HG03097 (cell line): ENCODE results near the gene LMNTD2.

Source experiments
- ATAC-seq: cut with Tn5 transposase; IDR thresholded peaks from one replicate; pipeline ENCODE4 v1.9.1; 2021; ENCODE audit not compliant: unreplicated experiment, low FRiP score

Gene LMNTD2

GRCh38 chr11:535519-536454, 24.8 kb downstream of the LMNTD2 start, which contains the start of gene HRAS:
TSS of gene HRAS (minus strand) at chr11:535576.
- ATAC-seq = peak; percentile 75

- no peak for ATAC-seq
Measured at GRCh38 chr11:535210-535518, 25.4 kb downstream of the LMNTD2 start.

DNA sequence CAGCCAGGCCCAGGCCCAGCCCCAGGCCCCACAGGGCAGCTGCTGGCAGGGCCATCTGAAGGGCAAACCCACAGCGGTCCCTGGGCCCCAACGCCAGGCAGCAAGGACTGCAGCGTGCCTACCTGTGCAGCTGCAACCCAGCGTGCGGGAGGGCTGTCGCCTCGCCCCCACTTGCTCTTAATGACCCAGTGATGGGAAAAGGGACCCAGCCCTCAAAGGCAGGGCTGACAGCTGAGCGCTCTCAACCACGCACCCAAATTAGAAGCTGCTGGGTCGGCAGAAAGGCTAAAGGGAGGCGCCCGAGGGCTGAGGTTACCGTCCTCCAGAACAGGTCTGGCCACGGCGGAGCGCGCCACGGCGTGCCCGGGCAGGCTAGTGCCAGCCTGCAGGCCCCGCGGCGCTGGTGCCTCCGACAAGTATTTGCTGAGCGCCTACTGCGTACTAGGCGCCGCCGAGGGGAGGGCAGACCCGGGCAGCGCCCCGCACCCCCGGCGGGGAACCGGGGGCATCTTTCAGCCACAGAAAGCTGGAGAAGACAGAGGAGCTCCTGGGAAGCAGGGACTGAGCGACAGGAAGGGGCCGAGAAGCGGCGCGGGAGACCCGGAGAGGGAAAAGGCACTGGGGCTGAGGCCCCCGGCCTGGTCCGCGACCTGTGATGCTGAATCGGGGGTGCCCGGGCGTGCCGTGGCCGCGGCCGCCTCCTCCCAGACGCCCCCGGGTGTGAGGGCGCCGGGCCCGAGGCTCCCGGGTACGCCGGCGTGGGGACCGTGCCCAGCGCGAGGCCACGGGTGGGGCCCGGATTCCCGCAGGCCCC, 25.9 kb downstream of the LMNTD2 start:
- ATAC-seq = no peak

- no peak for ATAC-seq
Measured at GRCh38 chr11:533586-534395, 26.7 kb downstream of the LMNTD2 start.

DNA sequence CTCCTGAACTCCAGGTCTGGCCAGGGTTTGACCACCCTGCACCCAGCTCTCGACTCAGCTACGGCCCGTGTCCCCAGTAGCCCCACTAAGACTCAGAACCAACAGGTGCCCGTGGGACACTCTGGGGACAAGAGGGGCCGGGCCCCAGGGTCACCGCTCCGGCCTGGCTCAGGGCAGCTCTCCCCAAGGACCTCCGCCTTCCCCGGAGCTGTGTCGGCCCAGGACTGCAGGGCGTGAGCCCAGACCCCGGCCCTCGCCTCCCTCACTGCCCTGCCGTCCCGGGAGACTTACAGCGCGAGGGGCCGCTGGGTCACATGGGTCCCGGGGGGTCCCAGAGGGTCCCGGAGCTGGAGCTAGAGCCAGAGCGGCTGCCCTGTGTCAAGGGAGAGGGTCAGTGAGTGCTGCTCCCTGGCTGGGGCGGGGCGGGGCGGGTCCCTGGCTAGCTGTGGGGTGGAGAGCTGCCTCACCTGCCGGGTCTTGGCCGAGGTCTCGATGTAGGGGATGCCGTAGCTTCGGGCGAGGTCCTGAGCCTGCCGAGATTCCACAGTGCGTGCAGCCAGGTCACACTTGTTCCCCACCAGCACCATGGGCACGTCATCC, 27.5 kb downstream of the LMNTD2 start:
- no peak for ATAC-seq

DNA sequence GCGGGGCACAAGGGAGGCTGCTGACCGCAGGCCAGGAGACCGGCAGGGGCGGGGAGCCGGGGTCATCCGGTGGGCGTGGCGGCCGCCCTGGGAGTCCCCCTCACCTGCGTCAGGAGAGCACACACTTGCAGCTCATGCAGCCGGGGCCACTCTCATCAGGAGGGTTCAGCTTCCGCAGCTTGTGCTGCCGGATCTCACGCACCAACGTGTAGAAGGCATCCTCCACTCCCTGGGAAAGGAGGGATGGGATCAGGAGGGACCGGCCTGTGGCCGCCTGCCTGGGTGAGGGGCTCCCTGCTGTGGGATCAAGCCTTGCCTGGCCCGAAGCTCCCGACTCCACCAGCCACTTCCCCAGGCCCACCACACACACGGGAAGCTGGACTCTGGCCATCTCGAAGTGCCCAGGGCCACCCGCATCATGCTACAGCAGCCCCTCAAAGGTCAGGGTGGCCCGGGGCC, 28.0 kb downstream of the LMNTD2 start:
- no peak for ATAC-seq

DNA sequence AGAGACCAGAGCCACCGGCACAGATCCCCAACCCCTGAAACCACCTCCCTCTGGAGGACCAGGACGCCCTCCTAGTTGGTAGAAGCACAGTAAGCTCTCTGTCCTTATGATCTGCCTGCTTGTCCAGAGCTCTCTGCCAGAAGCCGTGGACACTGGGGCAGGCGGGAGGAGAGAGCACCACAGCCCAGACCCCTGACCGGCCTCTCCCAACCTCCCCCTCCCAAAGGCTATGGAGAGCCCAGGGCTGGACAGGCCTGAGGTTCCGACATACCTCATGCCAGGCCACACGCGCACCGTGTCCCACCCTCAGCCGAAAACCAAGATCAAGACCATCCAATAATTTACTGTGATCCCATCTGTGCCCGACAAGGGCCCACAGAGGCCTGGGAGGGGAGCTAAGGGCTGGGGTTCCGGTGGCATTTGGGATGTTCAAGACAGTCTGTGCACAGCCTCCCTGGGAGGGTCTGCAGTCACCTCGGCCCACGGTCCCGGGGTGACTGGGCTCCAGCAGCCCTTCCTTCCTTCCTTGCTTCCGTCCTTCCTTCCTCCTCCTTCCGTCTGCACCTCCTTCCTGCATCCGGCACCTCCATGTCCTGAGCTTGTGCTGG, 28.5 kb downstream of the LMNTD2 start:
- ATAC-seq = no peak

GRCh38 chr11:530960-531831, 29.3 kb downstream of the LMNTD2 start:
- ATAC-seq = no peak

GRCh38 chr11:529728-530411, 30.7 kb downstream of the LMNTD2 start:
- no peak for ATAC-seq

DNA sequence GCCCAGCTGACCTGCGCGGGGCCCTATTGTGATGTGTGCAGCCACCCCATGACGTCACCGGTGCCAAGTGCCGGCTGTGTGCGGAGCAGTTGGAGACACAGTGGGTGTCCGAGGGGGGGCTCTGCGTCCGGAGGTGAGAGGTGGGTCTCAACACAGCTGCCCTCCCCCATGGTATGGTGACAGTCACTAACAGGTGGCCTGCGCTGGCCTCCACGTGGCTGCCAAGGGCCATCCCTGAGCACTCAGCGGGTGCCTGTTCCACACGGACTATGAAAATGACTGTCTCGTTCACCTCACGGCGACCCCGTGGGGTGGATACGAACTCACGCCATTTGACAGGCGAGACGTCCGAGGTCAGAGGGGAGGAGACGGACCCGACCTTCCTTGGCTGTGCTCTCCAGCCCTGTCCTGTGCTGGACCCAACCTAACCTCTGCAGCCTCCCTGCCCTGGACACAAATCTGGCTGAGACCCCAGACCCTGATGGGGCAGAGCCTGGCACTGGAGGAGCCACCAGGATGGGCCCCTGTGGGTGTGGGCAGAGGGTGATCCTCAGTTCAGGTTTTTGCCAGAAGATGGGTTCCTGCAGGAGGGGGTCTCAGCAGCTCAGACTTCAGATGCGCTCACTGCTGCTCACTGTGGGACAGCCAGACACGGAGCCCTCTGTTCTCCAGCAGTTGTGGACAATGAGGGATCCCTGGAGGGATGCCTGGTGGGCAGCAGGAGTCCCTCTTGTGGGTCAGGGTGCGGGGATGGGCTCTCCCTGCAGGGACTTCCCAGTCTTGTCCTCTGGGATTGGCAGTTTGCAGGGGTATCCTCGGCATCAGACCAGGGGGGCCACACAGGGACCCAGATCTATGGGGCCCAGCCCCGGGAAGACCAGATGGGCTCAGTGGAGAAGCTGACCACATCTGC, 31.5 kb downstream of the LMNTD2 start:
- no peak for ATAC-seq

GRCh38 chr11:528166-528814, 32.2 kb downstream of the LMNTD2 start:
- ATAC-seq = no peak

GRCh38 chr11:526192-526591, 34.3 kb downstream of the LMNTD2 start:
- no peak for ATAC-seq

DNA sequence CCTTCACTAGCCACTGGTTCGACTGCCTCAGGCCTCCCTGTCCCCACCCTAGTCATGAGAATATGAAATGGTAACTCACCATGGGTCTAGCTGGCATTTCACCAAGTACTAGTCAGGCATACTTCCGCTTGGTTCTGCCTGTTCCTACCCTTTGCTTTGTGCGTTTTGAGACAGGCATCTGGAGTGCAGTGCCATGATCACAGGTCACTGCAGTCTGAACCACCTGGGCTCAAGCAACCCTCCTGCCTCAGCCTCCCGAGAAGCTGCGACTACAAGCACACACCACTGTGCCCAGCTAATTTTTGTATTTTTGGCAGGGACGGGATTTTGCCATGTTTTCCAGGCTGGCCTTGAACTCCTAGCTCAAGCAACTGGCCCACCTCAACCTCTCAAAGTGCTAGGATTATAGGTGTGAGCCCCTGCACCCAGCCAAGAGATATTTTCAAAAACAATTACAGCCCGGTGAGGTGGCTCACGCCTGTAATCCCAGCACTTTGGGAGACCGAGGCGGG, 39.3 kb downstream of the LMNTD2 start:
- ATAC-seq = no peak

DNA sequence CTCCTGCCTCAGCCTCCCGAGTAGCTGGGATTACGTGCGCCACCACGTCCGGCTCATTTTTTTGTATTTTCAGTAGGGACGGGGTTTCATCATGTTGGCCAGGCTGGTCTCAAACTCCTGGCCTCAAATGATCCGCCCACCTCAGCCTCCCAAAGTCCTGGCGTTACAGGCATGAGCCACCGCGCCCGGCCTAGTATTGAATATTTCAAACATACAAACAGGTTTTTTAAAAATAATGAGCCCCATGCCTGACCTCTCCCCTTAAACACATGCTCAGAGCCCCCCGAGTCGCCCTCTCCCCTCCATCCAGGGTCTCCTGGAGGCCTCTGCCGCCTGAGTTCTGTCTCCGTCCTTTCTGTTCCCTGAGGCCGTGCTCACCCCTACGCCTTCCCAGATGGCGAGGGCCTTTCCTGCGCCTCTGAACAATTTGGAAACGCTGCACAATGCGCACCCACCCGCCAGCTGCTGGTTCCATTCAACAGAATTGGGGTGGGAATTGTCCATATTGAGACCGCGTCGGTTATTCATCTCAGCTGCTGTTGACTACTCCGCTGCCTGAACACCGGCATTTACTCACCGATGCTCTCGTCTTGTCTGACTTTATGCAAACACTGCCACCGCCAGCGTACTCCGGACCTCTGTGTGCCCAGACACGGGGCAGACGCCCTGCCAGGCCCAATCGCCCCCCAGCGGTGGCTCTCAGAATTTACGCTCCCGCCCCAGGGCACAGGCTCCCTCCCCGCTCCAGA, 39.9 kb downstream of the LMNTD2 start:
- ATAC-seq = no peak

DNA sequence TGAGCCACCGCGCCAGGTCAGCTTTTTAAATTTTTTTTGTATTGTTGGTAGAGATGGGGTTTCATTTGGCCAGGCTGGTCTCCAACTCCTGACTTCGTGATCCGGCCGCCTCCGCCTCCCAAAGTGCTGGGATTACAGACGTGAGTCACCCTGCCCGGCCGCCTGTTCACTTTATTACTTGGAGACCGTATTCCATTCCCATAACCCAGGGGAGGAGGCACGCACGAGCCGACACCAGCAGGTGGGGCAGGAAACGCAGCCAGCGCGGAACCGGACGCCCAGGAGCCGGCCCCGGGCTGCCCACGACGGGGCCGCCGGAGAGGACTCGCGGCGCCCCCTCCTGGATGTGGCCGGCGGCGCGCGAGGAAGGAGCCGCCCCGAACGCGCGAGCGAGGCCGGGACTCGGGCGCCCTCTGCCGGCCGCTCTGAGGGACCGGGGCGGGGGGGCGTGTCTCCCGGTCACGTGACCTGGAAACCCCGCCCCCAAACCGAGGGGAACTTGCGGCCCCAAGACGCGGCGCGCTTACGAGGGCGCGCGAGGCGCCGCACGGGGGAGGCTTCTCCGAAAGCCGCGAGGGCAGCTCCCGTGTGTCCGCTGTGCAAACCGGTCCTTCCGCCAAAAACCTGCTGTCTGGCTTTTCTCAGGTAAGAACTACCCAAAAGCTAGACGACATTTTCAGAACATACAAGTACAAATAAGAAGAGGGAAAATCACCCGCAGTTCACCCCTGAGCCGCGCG, 41.9 kb downstream of the LMNTD2 start:
- ATAC-seq = peak; percentile 88
